Activated naive CD8-positive, alpha-beta T cell treated with anti-CD3 and anti-CD28 coated beads for 36 hours (primary cell): ENCODE results near the gene C3orf52. TPM values are rescaled to one million over a fixed set of nuclear protein-coding genes. Genes with fewer than 3 reads are reported as not detected.
"Not testable (repeated sequence)": the region's sequence is repeated elsewhere in the genome, so short reads cannot be mapped to it uniquely, and the experiment has no call there.

Experiments
- DNase-seq: peaks from one replicate; pipeline ENCODE4 v3.0.0; 2021
- H3K27ac Mint-ChIP-seq: one replicate; pipeline ENCODE4 v1.8.0; 2022; ENCODE audit warnings: mild to moderate bottlenecking, moderate library complexity, mixed read lengths
- H3K27me3 Mint-ChIP-seq: one replicate; pipeline ENCODE4 v1.8.0; 2022; ENCODE audit warnings: mild to moderate bottlenecking, mixed read lengths
- H3K36me3 Mint-ChIP-seq: one replicate; pipeline ENCODE4 v1.8.0; 2021; ENCODE audit warnings: mild to moderate bottlenecking, mixed read lengths
- H3K4me1 Mint-ChIP-seq: one replicate; pipeline ENCODE4 v1.8.0; 2021; ENCODE audit warnings: mixed read lengths
- H3K4me3 Mint-ChIP-seq: one replicate; pipeline ENCODE4 v1.8.0; 2022; ENCODE audit warnings: mild to moderate bottlenecking, moderate library complexity, mixed read lengths
- H3K9me3 Mint-ChIP-seq: one replicate; pipeline ENCODE4 v1.8.0; 2022; ENCODE audit warnings: mixed read lengths
- total RNA-seq, 2 experiments: library from RNA; stranded (reverse); gene quantifications; one replicate each; pipeline ENCODE4 v1.2.3, GENCODE V29; 2021

C3orf52 gene, protein sequence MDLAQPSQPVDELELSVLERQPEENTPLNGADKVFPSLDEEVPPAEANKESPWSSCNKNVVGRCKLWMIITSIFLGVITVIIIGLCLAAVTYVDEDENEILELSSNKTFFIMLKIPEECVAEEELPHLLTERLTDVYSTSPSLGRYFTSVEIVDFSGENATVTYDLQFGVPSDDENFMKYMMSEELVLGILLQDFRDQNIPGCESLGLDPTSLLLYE
- 1 to 10 TPM; 3.4 to 4.5 TPM for total RNA-seq

DNA sequence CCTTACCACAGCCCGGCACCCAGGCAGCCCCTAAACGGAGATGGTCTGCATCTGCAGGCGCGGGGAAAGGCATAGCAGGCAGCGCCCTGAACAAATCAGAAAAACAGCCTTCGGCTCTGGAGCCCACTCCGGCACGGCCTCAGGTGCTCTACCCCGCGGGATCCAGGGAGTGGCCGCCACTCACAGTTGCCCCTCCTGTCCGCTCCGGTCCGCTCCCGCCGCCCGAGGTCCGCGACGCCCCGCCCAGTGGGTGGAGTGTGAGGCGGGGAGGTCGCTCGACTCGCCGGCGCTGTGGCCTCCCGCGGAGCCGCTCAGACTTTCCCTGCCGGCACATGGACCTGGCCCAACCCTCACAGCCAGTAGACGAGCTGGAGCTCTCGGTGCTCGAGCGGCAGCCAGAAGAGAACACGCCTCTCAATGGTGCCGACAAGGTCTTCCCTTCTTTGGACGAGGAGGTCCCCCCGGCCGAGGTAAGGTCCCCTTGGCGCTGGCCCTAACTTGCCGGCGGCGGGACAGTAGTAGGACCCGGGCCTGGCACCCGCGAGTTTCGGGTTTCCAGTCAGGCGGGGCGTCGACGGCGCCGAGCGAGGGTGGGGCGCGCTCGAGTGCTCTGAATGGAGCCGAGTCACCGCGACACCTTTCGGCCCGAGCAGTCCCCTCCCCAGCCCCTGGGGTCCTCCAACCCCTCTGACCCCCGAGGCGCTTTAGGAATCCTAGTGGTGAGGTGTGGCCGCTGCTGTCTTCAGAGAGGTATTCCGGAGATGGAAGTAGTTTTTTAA lies at the start of gene C3orf52:
TSS of gene C3orf52 (plus strand) at position 314 of the 779 bp plus-strand sequence. CDS start at position 333, 19 bp downstream.
- Mint-ChIP-seq H3K4me3 (peak within 1 kb of the TSS; percentile 82), H3K27ac (peak within 1 kb of the TSS; percentile 26), H3K4me1 (peaks cover 25% of the 10 kb centered on the region), H3K9me3 (no peaks in the 10 kb centered on the region), H3K36me3 (no peaks in the 10 kb centered on the region), H3K27me3 (peaks cover 35% of the 10 kb centered on the region)
- peak; percentile 74 for DNase-seq

- not testable (repeated sequence) for DNase-seq, H3K4me1 Mint-ChIP-seq, H3K27me3 Mint-ChIP-seq, H3K4me3 Mint-ChIP-seq, H3K27ac Mint-ChIP-seq, H3K9me3 Mint-ChIP-seq, H3K36me3 Mint-ChIP-seq
These were observed 49.0 kb upstream of the C3orf52 start for GRCh38 chr3:112037194-112037593.

DNA sequence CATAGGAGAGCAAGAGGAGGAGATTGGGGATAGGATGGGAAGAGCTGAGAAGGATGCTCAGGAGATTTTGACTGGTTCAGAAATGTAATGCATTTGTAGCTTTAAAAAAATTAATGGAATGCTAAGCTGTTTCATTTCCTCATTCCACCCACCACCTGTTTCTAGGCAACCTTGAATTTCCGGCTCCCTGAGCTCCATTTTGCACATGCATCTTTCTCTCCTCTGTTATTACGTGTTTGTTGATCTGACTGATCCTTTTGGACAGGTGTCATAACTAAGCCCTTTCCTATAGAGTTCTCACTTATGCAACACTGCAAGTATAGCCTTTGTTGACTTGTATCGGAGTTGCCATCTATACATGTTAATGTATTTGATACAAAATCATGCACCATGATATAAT lies 47.3 kb upstream of the C3orf52 start:
- no peaks in the 10 kb centered on the region for H3K36me3 Mint-ChIP-seq
- peaks cover 3% of the 10 kb centered on the region for H3K9me3 Mint-ChIP-seq
- H3K27me3 Mint-ChIP-seq: no peaks in the 10 kb centered on the region
- no peak for DNase-seq
- no peak overlapping the region for H3K27ac Mint-ChIP-seq
- no peak overlapping the region for H3K4me3 Mint-ChIP-seq
- no peaks in the 10 kb centered on the region for H3K4me1 Mint-ChIP-seq

GRCh38 chr3:112041321-112041720 lies 44.9 kb upstream of the C3orf52 start:
- Mint-ChIP-seq H3K4me1 (no peaks in the 10 kb centered on the region), H3K27ac (no peak overlapping the region), H3K9me3 (peaks cover 3% of the 10 kb centered on the region), H3K27me3 (no peaks in the 10 kb centered on the region), H3K36me3 (no peaks in the 10 kb centered on the region), H3K4me3 (no peak overlapping the region)
- DNase-seq: no peak

DNA sequence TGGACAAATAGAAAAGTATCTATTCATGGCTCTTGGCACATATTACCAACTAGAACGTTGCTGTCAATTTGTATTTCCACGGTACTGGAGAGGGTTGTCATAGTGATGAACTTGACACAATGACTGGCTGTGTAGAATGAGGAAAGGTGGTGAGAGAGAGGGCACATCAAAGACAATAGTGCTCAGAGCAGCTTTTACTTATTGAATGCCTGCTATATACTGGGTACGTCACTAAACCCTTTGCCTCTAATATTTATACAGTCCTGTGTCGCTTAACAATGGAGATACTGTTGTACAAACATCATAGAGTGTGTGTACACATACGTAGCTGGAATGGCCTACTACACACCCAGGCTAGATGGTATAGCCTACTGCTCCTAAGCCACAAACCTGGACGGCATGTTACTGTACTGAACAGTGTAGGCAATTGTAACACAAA lies 43.3 kb upstream of the C3orf52 start:
- no peak for DNase-seq
- peaks cover 4% of the 10 kb centered on the region for H3K4me1 Mint-ChIP-seq
- H3K36me3 Mint-ChIP-seq: no peaks in the 10 kb centered on the region
- H3K27me3 Mint-ChIP-seq: no peaks in the 10 kb centered on the region
- no peaks in the 10 kb centered on the region for H3K9me3 Mint-ChIP-seq
- H3K4me3 Mint-ChIP-seq: no peak overlapping the region
- H3K27ac Mint-ChIP-seq: no peak overlapping the region

GRCh38 chr3:112043621-112044201 lies 42.5 kb upstream of the C3orf52 start:
- Mint-ChIP-seq H3K9me3 (no peaks in the 10 kb centered on the region), H3K36me3 (no peaks in the 10 kb centered on the region), H3K27ac (no peak overlapping the region), H3K27me3 (no peaks in the 10 kb centered on the region), H3K4me1 (peaks cover 4% of the 10 kb centered on the region), H3K4me3 (no peak overlapping the region)
- DNase-seq: peak; percentile 46

- no peak for DNase-seq
- Mint-ChIP-seq H3K27me3 (no peaks in the 10 kb centered on the region), H3K9me3 (no peaks in the 10 kb centered on the region), H3K36me3 (no peaks in the 10 kb centered on the region), H3K4me1 (peaks cover 4% of the 10 kb centered on the region), H3K27ac (no peak overlapping the region), H3K4me3 (no peak overlapping the region)
These were observed 39.6 kb upstream of the C3orf52 start for GRCh38 chr3:112046599-112046998.

GRCh38 chr3:112047264-112047663 lies 38.9 kb upstream of the C3orf52 start:
- H3K36me3 Mint-ChIP-seq: no peaks in the 10 kb centered on the region
- H3K9me3 Mint-ChIP-seq: no peaks in the 10 kb centered on the region
- peaks cover 4% of the 10 kb centered on the region for H3K4me1 Mint-ChIP-seq
- H3K4me3 Mint-ChIP-seq: no peak overlapping the region
- no peak overlapping the region for H3K27ac Mint-ChIP-seq
- no peak for DNase-seq
- H3K27me3 Mint-ChIP-seq: no peaks in the 10 kb centered on the region

DNA sequence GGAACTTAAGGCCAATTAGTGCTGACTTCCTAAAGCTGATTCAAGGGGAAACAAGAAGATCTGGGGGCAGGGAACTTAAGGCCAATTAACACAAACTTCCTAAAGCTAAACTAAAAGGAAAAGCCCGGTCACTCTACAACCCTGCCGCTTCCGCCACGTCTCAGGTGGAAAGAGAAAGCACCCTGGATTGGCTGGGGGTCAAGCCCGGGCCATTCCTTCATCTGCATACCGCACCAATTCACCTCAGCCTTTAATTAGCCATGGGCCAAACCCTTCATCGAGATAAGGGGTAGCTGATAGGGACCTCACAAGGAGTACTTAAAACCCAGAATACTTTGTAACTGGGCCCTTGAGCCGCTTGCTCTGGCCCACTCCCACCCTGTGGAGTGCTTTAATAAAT lies 37.3 kb upstream of the C3orf52 start:
- Mint-ChIP-seq H3K36me3 (no peaks in the 10 kb centered on the region), H3K4me1 (peaks cover 4% of the 10 kb centered on the region), H3K27me3 (no peaks in the 10 kb centered on the region), H3K27ac (no peak overlapping the region), H3K9me3 (no peaks in the 10 kb centered on the region), H3K4me3 (no peak overlapping the region)
- no peak for DNase-seq

GRCh38 chr3:112053229-112053628 lies 33.0 kb upstream of the C3orf52 start:
- no peak for DNase-seq
- H3K36me3 Mint-ChIP-seq: no peaks in the 10 kb centered on the region
- H3K27ac Mint-ChIP-seq: no peak overlapping the region
- no peaks in the 10 kb centered on the region for H3K9me3 Mint-ChIP-seq
- H3K4me3 Mint-ChIP-seq: no peak overlapping the region
- H3K4me1 Mint-ChIP-seq: peaks cover 3% of the 10 kb centered on the region
- H3K27me3 Mint-ChIP-seq: no peaks in the 10 kb centered on the region

GRCh38 chr3:112056451-112056929 lies 29.7 kb upstream of the C3orf52 start:
- H3K36me3 Mint-ChIP-seq: no peaks in the 10 kb centered on the region
- H3K9me3 Mint-ChIP-seq: peaks cover 4% of the 10 kb centered on the region
- no peak overlapping the region for H3K4me3 Mint-ChIP-seq
- H3K27me3 Mint-ChIP-seq: no peaks in the 10 kb centered on the region
- no peak overlapping the region for H3K27ac Mint-ChIP-seq
- H3K4me1 Mint-ChIP-seq: peaks cover 3% of the 10 kb centered on the region
- no peak for DNase-seq

GRCh38 chr3:112059497-112059896 lies 26.7 kb upstream of the C3orf52 start:
- Mint-ChIP-seq H3K27me3 (no peaks in the 10 kb centered on the region), H3K9me3 (peaks cover 4% of the 10 kb centered on the region), H3K4me3 (no peak overlapping the region), H3K4me1 (peaks cover 3% of the 10 kb centered on the region), H3K36me3 (no peaks in the 10 kb centered on the region), H3K27ac (no peak overlapping the region)
- no peak for DNase-seq

DNA sequence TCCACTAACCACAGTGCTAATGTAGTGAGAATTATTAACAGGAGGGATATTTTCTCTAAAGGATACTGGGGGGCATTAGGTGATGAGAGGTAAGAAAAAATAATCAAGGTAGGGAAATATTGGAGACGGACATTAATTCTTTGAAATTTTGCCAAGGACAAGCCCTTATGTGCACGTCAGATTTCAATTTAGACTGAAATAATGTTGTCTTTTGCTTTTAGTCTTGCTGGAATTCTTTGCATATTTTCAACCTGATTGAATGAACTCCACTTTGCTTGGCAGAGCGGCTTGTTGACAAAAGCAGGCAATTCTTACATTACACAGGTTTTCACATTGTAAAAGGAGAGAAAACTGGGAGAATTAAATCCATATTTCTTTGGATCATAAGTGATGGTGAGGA lies 25.0 kb upstream of the C3orf52 start:
- H3K9me3 Mint-ChIP-seq: peaks cover 4% of the 10 kb centered on the region

GRCh38 chr3:112072387-112073060 lies 13.7 kb upstream of the C3orf52 start:
- H3K4me1 Mint-ChIP-seq: peaks cover 27% of the 10 kb centered on the region
- not testable (repeated sequence) for H3K27me3 Mint-ChIP-seq, H3K36me3 Mint-ChIP-seq, H3K9me3 Mint-ChIP-seq
- peak overlapping the region; percentile 46 for H3K4me3 Mint-ChIP-seq
- DNase-seq: peak; percentile 60
- peak overlapping the region; percentile 55 for H3K27ac Mint-ChIP-seq

More for the DNA sequence above, 25.0 kb upstream of the C3orf52 start:
- H3K27me3 Mint-ChIP-seq: no peaks in the 10 kb centered on the region
- no peak overlapping the region for H3K4me3 Mint-ChIP-seq
- peaks cover 3% of the 10 kb centered on the region for H3K4me1 Mint-ChIP-seq
- H3K36me3 Mint-ChIP-seq: no peaks in the 10 kb centered on the region
- no peak for DNase-seq
- no peak overlapping the region for H3K27ac Mint-ChIP-seq

- Mint-ChIP-seq H3K4me3 (no peak overlapping the region), H3K9me3 (no peaks in the 10 kb centered on the region), H3K27ac (no peak overlapping the region), H3K36me3 (peaks cover 2% of the 10 kb centered on the region), H3K4me1 (peaks cover 27% of the 10 kb centered on the region), H3K27me3 (no peaks in the 10 kb centered on the region)
- no peak for DNase-seq
These were observed 12.2 kb upstream of the C3orf52 start for GRCh38 chr3:112074006-112074405.
